ENCODE measurements around the gene CCKAR. TPM values are rescaled to one million over a fixed set of nuclear protein-coding genes. Genes with fewer than 3 reads are reported as not detected.

The CCKAR gene
- total RNA-seq, 1 donor from 2014 or later: not detected

GRCh38 chr4:26432419-26432818 lies 57.9 kb downstream of the CCKAR start:
- peaks cover 6% of the 10 kb centered on the region for H3K36me3 Mint-ChIP-seq (ENCODE audit: low read depth, unreplicated experiment)

GRCh38 chr4:26431461-26432180 lies 58.7 kb downstream of the CCKAR start:
- Histone ChIP-seq H3K4me3 (ENCODE audit: insufficient read depth, low read depth, low read length) (no peak overlapping the region), H3K4me2 (ENCODE audit: low read length) (no peak overlapping the region), H3K36me3 (ENCODE audit: insufficient read depth, low read length) (peaks cover 21% of the 10 kb centered on the region), H3K9ac (ENCODE audit: low read length) (no peak overlapping the region), H3K27me3 (ENCODE audit: insufficient read depth, low read length) (no peaks in the 10 kb centered on the region), H4K20me1 (ENCODE audit: insufficient read depth, low read length) (no peaks in the 10 kb centered on the region), H3K9me3 (ENCODE audit: insufficient read depth, low read depth, low read length) (no peaks in the 10 kb centered on the region), H3K27ac (ENCODE audit: low read depth, low read length) (no peak overlapping the region), H3K4me1 (ENCODE audit: insufficient read depth, low read length) (no peaks in the 10 kb centered on the region), H3K79me2 (ENCODE audit: insufficient read depth, low read length) (no peaks in the 10 kb centered on the region), H2AFZ (ENCODE audit: low read depth, low read length) (no peak overlapping the region)
- H3K27ac Mint-ChIP-seq (ENCODE audit: unreplicated experiment): no peak overlapping the region
- H3K36me3 Mint-ChIP-seq (ENCODE audit: low read depth, unreplicated experiment): peaks cover 3% of the 10 kb centered on the region
- no peaks in the 10 kb centered on the region for H3K9me3 Mint-ChIP-seq (ENCODE audit: unreplicated experiment)
- TF ChIP-seq EZH2 (IDR thresholded peaks at IDR 0.05; ENCODE audit: insufficient read depth, low read length): no peak
- no peak for TF ChIP-seq CTCF (IDR thresholded peaks at IDR 0.05; ENCODE audit: insufficient read depth, low read depth, low read length)
- peaks cover 16% of the 10 kb centered on the region for H3K4me1 Mint-ChIP-seq (ENCODE audit: low read depth, unreplicated experiment)
- no peak for DNase-seq (ENCODE audit: low read depth)
- FAIRE-seq: no peak
- H3K27me3 Mint-ChIP-seq (ENCODE audit: low read depth, unreplicated experiment): no peaks in the 10 kb centered on the region
- H3K4me3 Mint-ChIP-seq (ENCODE audit: unreplicated experiment): no peak overlapping the region

More at GRCh38 chr4:26432419-26432818, 57.9 kb downstream of the CCKAR start:
- Histone ChIP-seq H3K27ac (ENCODE audit: low read depth, low read length) (no peak overlapping the region), H3K4me2 (ENCODE audit: low read length) (no peak overlapping the region), H3K79me2 (ENCODE audit: insufficient read depth, low read length) (no peaks in the 10 kb centered on the region), H3K4me1 (ENCODE audit: insufficient read depth, low read length) (no peaks in the 10 kb centered on the region), H3K27me3 (ENCODE audit: insufficient read depth, low read length) (no peaks in the 10 kb centered on the region), H3K9me3 (ENCODE audit: insufficient read depth, low read depth, low read length) (no peaks in the 10 kb centered on the region), H3K4me3 (ENCODE audit: insufficient read depth, low read depth, low read length) (no peak overlapping the region), H3K36me3 (ENCODE audit: insufficient read depth, low read length) (peaks cover 22% of the 10 kb centered on the region), H3K9ac (ENCODE audit: low read length) (no peak overlapping the region), H2AFZ (ENCODE audit: low read depth, low read length) (no peak overlapping the region), H4K20me1 (ENCODE audit: insufficient read depth, low read length) (no peaks in the 10 kb centered on the region)
- H3K4me3 Mint-ChIP-seq (ENCODE audit: unreplicated experiment): no peak overlapping the region
- TF ChIP-seq EZH2 (IDR thresholded peaks at IDR 0.05; ENCODE audit: insufficient read depth, low read length) (no peak), CTCF (IDR thresholded peaks at IDR 0.05; ENCODE audit: insufficient read depth, low read depth, low read length) (no peak)
- H3K4me1 Mint-ChIP-seq (ENCODE audit: low read depth, unreplicated experiment): peaks cover 16% of the 10 kb centered on the region
- no peak for FAIRE-seq
- no peaks in the 10 kb centered on the region for H3K27me3 Mint-ChIP-seq (ENCODE audit: low read depth, unreplicated experiment)
- DNase-seq (ENCODE audit: low read depth): no peak
- no peaks in the 10 kb centered on the region for H3K9me3 Mint-ChIP-seq (ENCODE audit: unreplicated experiment)
- H3K27ac Mint-ChIP-seq (ENCODE audit: unreplicated experiment): no peak overlapping the region

Other genes with a start within 250 kb of the CCKAR start
- 96.3 and 96.7 TPM in 2 replicates for gene RBPJ, start 169.5 kb downstream of the CCKAR start, total RNA-seq
- 10.5 and 12.6 TPM in 2 replicates for gene TBC1D19, start 93.6 kb upstream of the CCKAR start, total RNA-seq

Measured in astrocyte (in vitro differentiated cells and primary cell).